DOHH2 (cell line): ENCODE data around the gene RAB40C.

Experiments
- H3F3A ChIP-seq: fragments of 200-600 bp; sonication (generic), shearing (Covaris generic); 2 replicates; pipeline ENCODE4 v1.6.0; 2016; ENCODE audit warnings: antibody characterized with exemption, mild to moderate bottlenecking; ENCODE audit not compliant: control insufficient read depth, insufficient read depth
- H3K27ac ChIP-seq: fragments of 200-600 bp; sonication (generic); 2 replicates; pipeline ENCODE4 v1.5.1; 2014; ENCODE audit warnings: low read depth, mild to moderate bottlenecking, low read length, moderate library complexity
- H3K27me3 ChIP-seq: fragments of 200-600 bp; sonication (generic); 2 replicates; pipeline ENCODE4 v1.6.1; 2014; ENCODE audit warnings: mild to moderate bottlenecking, low read length, mixed read lengths; ENCODE audit not compliant: control insufficient read depth
- H3K36me3 ChIP-seq: fragments of 200-600 bp; sonication (generic); 2 replicates; pipeline ENCODE4 v1.6.1; 2014; ENCODE audit warnings: mild to moderate bottlenecking, low read length, moderate library complexity, mixed read lengths; ENCODE audit not compliant: control insufficient read depth
- H3K4me1 ChIP-seq: fragments of 200-600 bp; sonication (generic); 2 replicates; pipeline ENCODE4 v1.6.1; 2014; ENCODE audit warnings: mild to moderate bottlenecking, low read length, mixed read lengths; ENCODE audit not compliant: control insufficient read depth
- H3K4me2 ChIP-seq: fragments of 200-600 bp; sonication (generic); 2 replicates; pipeline ENCODE4 v1.6.0; 2014; ENCODE audit warnings: mild to moderate bottlenecking, low read length, moderate library complexity
- H3K4me3 ChIP-seq: fragments of 200-600 bp; sonication (generic); 2 replicates; pipeline ENCODE4 v1.5.1; 2014; ENCODE audit warnings: mild to moderate bottlenecking, low read length, mixed read lengths
- H3K79me2 ChIP-seq: fragments of 200-600 bp; sonication (generic); 2 replicates; pipeline ENCODE4 v1.6.1; 2014; ENCODE audit warnings: mild to moderate bottlenecking, low read length, mixed read lengths; ENCODE audit not compliant: control insufficient read depth
- H3K9me2 ChIP-seq: fragments of 200-600 bp; sonication (generic); replicated peaks from 2 replicates; pipeline ENCODE4 v1.6.1; 2014; ENCODE audit warnings: mild to moderate bottlenecking, low read length, mixed read lengths; ENCODE audit not compliant: control insufficient read depth
- H3K9me3 ChIP-seq: fragments of 200-600 bp; sonication (generic); 2 replicates; pipeline ENCODE4 v1.6.1; 2014; ENCODE audit warnings: antibody characterized with exemption, low read length, mixed read lengths; ENCODE audit not compliant: control insufficient read depth, insufficient read depth
- H4K20me1 ChIP-seq: fragments of 200-600 bp; sonication (generic); 2 replicates; pipeline ENCODE4 v1.6.0; 2014; ENCODE audit warnings: low read depth, mild to moderate bottlenecking, antibody characterized with exemption, low read length, moderate library complexity; ENCODE audit not compliant: control insufficient read depth, insufficient read depth
- CTCF ChIP-seq: fragments of 200-600 bp; sonication (generic); IDR thresholded peaks from one replicate; pipeline ENCODE4 v1.5.1; 2014; ENCODE audit warnings: antibody characterized with exemption, mild to moderate bottlenecking, low read depth, low read length; ENCODE audit not compliant: poor library complexity, severe bottlenecking
- EZH2phosphoT487 ChIP-seq: fragments of 200-600 bp; sonication (generic); IDR thresholded peaks from 2 replicates; pipeline ENCODE4 v1.6.1; 2017; ENCODE audit warnings: borderline replicate concordance, mild to moderate bottlenecking, antibody characterized with exemption, low read length, moderate library complexity, mixed read lengths

Gene RAB40C

GRCh38 chr16:630815-631405, 41.0 kb downstream of the RAB40C start, which contains the start of gene WFIKKN1:
TSS of gene WFIKKN1 (plus strand) at chr16:630985. CDS start at chr16:631254, 269 bp downstream.
- H4K20me1 ChIP-seq, result no peaks in the 10 kb centered on the region
- peaks cover 29% of the 10 kb centered on the region for H3K36me3 ChIP-seq
- no peak within 1 kb of the TSS for H3K4me2 ChIP-seq
- no peaks in the 10 kb centered on the region for H3K9me3 ChIP-seq
- peaks cover 9% of the 10 kb centered on the region for H3K4me1 ChIP-seq
- no peak within 1 kb of the TSS for H3K4me3 ChIP-seq
- no peaks in the 10 kb centered on the region for H3K9me2 ChIP-seq
- no peak for TF ChIP-seq CTCF
- no peak within 1 kb of the TSS for H3K27ac ChIP-seq
- no peaks in the 10 kb centered on the region for H3F3A ChIP-seq
- peaks cover 16% of the 10 kb centered on the region for H3K79me2 ChIP-seq
- H3K27me3 ChIP-seq, result no peaks in the 10 kb centered on the region

- Histone ChIP-seq H3K36me3 (peaks cover 29% of the 10 kb centered on the region), H4K20me1 (no peaks in the 10 kb centered on the region), H3K9me2 (no peaks in the 10 kb centered on the region), H3K4me3 (no peak overlapping the region), H3K79me2 (peaks cover 19% of the 10 kb centered on the region), H3K9me3 (no peaks in the 10 kb centered on the region), H3K27ac (no peak overlapping the region), H3K4me1 (peaks cover 9% of the 10 kb centered on the region), H3K4me2 (no peak overlapping the region), H3K27me3 (no peaks in the 10 kb centered on the region), H3F3A (peaks cover 2% of the 10 kb centered on the region; the same call in 1 of the 2 replicates)
- TF ChIP-seq CTCF, result no peak
These were observed 42.0 kb downstream of the RAB40C start for GRCh38 chr16:631808-632358.

DNA sequence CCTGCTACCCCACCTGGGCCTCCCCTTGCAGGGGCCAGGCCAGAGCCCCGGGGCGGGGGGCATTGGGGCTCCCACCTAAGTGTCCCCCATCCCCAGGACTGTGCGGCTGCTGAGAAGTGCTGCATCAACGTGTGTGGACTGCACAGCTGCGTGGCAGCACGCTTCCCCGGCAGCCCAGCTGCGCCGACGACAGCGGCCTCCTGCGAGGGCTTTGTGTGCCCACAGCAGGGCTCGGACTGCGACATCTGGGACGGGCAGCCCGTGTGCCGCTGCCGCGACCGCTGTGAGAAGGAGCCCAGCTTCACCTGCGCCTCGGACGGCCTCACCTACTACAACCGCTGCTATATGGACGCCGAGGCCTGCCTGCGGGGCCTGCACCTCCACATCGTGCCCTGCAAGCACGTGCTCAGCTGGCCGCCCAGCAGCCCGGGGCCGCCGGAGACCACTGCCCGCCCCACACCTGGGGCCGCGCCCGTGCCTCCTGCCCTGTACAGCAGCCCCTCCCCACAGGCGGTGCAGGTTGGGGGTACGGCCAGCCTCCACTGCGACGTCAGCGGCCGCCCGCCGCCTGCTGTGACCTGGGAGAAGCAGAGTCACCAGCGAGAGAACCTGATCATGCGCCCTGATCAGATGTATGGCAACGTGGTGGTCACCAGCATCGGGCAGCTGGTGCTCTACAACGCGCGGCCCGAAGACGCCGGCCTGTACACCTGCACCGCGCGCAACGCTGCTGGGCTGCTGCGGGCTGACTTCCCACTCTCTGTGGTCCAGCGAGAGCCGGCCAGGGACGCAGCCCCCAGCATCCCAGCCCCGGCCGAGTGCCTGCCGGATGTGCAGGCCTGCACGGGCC, 42.8 kb downstream of the RAB40C start:
- H4K20me1 ChIP-seq, result no peaks in the 10 kb centered on the region
- no peak overlapping the region for H3K4me3 ChIP-seq
- TF ChIP-seq EZH2phosphoT487, result no peak
- no peak for TF ChIP-seq CTCF
- peaks cover 2% of the 10 kb centered on the region; the same call in 1 of the 2 replicates for H3F3A ChIP-seq
- H3K9me2 ChIP-seq, result no peaks in the 10 kb centered on the region
- H3K9me3 ChIP-seq, result no peaks in the 10 kb centered on the region
- no peak overlapping the region for H3K27ac ChIP-seq
- no peaks in the 10 kb centered on the region for H3K27me3 ChIP-seq
- H3K36me3 ChIP-seq, result peaks cover 29% of the 10 kb centered on the region
- H3K79me2 ChIP-seq, result peaks cover 19% of the 10 kb centered on the region
- no peak overlapping the region for H3K4me2 ChIP-seq
- H3K4me1 ChIP-seq, result peaks cover 15% of the 10 kb centered on the region
